ENCODE results near the gene SPPL2A.

DNA sequence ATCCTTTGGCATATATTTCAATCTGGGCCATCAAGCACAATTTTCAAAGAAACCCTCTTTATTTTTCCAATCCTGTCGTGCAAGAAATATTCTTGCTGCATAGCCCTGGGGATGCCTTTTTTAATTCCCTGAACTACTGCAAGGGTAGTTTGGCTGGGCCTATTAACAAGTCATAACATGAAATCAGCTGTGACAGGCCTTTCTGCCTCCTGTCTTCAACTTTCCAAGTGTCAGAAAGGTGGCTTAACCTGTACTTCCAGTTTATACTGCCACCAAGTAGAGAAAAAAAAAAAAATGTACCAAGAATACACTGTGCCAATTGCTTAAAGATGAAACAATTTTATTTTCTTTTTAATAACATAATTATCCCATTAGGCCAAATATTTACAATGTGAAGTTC is 32.4 kb upstream of the SPPL2A start:
- TF ChIP-seq, protein P1, sequence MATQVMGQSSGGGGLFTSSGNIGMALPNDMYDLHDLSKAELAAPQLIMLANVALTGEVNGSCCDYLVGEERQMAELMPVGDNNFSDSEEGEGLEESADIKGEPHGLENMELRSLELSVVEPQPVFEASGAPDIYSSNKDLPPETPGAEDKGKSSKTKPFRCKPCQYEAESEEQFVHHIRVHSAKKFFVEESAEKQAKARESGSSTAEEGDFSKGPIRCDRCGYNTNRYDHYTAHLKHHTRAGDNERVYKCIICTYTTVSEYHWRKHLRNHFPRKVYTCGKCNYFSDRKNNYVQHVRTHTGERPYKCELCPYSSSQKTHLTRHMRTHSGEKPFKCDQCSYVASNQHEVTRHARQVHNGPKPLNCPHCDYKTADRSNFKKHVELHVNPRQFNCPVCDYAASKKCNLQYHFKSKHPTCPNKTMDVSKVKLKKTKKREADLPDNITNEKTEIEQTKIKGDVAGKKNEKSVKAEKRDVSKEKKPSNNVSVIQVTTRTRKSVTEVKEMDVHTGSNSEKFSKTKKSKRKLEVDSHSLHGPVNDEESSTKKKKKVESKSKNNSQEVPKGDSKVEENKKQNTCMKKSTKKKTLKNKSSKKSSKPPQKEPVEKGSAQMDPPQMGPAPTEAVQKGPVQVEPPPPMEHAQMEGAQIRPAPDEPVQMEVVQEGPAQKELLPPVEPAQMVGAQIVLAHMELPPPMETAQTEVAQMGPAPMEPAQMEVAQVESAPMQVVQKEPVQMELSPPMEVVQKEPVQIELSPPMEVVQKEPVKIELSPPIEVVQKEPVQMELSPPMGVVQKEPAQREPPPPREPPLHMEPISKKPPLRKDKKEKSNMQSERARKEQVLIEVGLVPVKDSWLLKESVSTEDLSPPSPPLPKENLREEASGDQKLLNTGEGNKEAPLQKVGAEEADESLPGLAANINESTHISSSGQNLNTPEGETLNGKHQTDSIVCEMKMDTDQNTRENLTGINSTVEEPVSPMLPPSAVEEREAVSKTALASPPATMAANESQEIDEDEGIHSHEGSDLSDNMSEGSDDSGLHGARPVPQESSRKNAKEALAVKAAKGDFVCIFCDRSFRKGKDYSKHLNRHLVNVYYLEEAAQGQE (IDR thresholded peaks at IDR 0.05) = no peak
- TF ChIP-seq, protein P2, sequence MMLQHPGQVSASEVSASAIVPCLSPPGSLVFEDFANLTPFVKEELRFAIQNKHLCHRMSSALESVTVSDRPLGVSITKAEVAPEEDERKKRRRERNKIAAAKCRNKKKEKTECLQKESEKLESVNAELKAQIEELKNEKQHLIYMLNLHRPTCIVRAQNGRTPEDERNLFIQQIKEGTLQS (IDR thresholded peaks at IDR 0.05) = no peak
- TF ChIP-seq TAF1 (conservative IDR thresholded peaks at IDR 0.05) (no peak), CTCF (IDR thresholded peaks at IDR 0.05; ENCODE audit: low read depth, low read length, missing input control) (no peak), NR2F2 (IDR thresholded peaks at IDR 0.05) (no peak), JUND (IDR thresholded peaks at IDR 0.05) (no peak), SP1 (IDR thresholded peaks at IDR 0.05) (no peak), RAD21 (IDR thresholded peaks at IDR 0.05) (no peak), YY1 (IDR thresholded peaks at IDR 0.05) (no peak), GABPA (IDR thresholded peaks at IDR 0.05 in 1 of 2, conservative IDR thresholded peaks at IDR 0.05 in 1 of 2) (no peak), FOXA1 (IDR thresholded peaks at IDR 0.05) (no peak), MAX (IDR thresholded peaks at IDR 0.05) (no peak), EGR1 (IDR thresholded peaks at IDR 0.05; ENCODE audit: low read depth in 2 of 2) (no peak)
- TF ChIP-seq, protein P3, sequence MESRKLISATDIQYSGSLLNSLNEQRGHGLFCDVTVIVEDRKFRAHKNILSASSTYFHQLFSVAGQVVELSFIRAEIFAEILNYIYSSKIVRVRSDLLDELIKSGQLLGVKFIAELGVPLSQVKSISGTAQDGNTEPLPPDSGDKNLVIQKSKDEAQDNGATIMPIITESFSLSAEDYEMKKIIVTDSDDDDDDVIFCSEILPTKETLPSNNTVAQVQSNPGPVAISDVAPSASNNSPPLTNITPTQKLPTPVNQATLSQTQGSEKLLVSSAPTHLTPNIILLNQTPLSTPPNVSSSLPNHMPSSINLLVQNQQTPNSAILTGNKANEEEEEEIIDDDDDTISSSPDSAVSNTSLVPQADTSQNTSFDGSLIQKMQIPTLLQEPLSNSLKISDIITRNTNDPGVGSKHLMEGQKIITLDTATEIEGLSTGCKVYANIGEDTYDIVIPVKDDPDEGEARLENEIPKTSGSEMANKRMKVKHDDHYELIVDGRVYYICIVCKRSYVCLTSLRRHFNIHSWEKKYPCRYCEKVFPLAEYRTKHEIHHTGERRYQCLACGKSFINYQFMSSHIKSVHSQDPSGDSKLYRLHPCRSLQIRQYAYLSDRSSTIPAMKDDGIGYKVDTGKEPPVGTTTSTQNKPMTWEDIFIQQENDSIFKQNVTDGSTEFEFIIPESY (IDR thresholded peaks at IDR 0.05) = no peak

All from liver (tissue), 3 donors.